ENCODE measurements around the gene C11orf91.

The C11orf91 gene

DNA sequence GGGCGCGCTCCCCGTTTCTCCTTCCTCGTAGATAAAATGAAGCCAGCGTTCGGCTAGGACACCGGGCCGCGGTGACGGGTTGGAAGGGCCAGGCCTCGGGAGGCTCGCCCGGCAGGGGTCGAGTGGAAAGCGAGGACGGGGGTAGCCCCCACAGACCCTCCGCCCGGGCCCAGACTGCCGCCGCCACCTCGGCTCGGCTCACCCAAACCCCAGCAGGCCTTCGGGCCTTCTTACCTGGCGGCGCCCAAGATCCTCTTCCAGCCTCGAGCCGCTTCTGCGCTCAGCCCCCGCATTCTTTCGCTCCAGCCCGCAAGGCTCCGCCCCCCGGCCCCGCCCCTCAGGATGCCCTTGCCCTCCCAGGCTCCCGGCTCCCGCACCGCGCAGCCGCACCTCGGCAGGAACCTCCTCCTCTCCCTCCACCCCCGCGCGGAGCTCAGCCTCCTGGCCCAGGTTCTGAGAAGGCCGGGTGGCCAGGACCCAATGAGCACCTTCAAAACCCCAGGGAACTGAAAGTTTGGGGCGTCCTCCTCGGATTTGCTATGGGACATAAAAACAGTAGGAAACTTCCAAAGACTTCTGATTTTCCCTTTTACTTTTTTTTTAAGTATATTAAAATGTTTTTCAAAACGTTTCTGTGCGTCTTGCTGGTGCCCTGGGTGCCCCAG is 35.7 kb upstream of the C11orf91 start, which contains the start of gene CD59:
TSS of gene CD59 (minus strand) at position 276 of the 665 bp plus-strand sequence. CDS start 13,978 bp downstream, outside the sequence.
- peak; percentile 64 for DNase-seq (ENCODE audit: low read depth)
- in situ Hi-C loops (cut with HindIII; ENCODE audit: low sequenced_read_pairs): no loop called here
- peak within 1 kb of the TSS; percentile 73 for H3K4me3 ChIP-seq (ENCODE audit: low read depth, low read length)
- TF ChIP-seq, protein P1, sequence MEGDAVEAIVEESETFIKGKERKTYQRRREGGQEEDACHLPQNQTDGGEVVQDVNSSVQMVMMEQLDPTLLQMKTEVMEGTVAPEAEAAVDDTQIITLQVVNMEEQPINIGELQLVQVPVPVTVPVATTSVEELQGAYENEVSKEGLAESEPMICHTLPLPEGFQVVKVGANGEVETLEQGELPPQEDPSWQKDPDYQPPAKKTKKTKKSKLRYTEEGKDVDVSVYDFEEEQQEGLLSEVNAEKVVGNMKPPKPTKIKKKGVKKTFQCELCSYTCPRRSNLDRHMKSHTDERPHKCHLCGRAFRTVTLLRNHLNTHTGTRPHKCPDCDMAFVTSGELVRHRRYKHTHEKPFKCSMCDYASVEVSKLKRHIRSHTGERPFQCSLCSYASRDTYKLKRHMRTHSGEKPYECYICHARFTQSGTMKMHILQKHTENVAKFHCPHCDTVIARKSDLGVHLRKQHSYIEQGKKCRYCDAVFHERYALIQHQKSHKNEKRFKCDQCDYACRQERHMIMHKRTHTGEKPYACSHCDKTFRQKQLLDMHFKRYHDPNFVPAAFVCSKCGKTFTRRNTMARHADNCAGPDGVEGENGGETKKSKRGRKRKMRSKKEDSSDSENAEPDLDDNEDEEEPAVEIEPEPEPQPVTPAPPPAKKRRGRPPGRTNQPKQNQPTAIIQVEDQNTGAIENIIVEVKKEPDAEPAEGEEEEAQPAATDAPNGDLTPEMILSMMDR (IDR thresholded peaks at IDR 0.05; ENCODE audit: low read depth, low read length, missing control alignments): no peak

GRCh38 chr11:33735271-33736147 is 34.9 kb upstream of the C11orf91 start:
- no peak for DNase-seq (ENCODE audit: low read depth)
- TF ChIP-seq, protein P1 (IDR thresholded peaks at IDR 0.05; ENCODE audit: low read depth, low read length, missing control alignments): no peak
- in situ Hi-C loops (cut with HindIII; ENCODE audit: low sequenced_read_pairs): no loop called here
- H3K4me3 ChIP-seq (ENCODE audit: low read depth, low read length): peak overlapping the region; percentile 73

DNA sequence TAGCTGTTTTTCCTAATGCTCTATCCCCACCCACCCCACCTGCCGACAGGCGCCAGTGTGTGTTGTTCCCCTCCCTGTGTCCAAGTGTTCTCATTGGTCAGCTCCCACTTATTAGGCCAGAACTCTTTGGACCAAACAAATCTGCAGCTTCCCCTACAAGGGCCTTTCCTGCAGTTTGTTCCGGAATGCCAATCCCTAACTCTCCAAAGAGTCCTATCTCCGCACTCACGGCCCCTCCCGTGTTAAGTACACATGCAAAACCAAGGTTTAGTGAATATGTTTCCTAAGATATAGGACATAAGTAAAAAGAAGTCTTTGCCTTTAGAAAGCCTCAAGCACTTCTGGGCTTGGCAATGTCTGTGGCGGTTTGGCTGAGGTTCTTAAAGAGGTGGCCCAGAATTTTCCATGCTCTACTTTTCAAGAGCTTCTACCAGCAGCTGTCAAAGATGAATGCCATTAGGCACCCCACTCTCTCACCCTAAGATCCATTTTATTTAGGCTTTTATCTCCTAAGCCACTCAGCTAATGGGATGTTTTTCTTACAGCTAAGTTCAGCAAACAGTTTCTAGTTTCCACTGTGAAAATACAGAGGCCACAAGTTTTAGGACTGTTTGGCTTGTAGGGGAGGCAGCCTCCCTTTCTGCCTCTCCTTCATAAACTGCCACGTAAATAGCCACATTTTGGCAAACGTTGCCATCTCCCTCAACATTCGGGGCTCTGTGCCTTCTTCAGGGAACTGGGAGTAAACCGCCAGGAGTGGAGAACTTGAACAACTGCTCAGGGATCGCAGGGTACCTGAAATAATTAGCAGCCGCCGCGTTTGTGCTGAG is 34.0 kb upstream of the C11orf91 start:
- in situ Hi-C loops (cut with HindIII; ENCODE audit: low sequenced_read_pairs): no loop called here
- TF ChIP-seq, protein P1 (IDR thresholded peaks at IDR 0.05; ENCODE audit: low read depth, low read length, missing control alignments): no peak
- peak; percentile 71 for DNase-seq (ENCODE audit: low read depth)
- H3K4me3 ChIP-seq (ENCODE audit: low read depth, low read length): peak overlapping the region; percentile 73

GRCh38 chr11:33733980-33734379 is 33.4 kb upstream of the C11orf91 start:
- DNase-seq (ENCODE audit: low read depth): no peak
- peak overlapping the region; percentile 73 for H3K4me3 ChIP-seq (ENCODE audit: low read depth, low read length)
- TF ChIP-seq, protein P1 (IDR thresholded peaks at IDR 0.05; ENCODE audit: low read depth, low read length, missing control alignments): no peak
- in situ Hi-C loops (cut with HindIII; ENCODE audit: low sequenced_read_pairs): no loop called here

DNA sequence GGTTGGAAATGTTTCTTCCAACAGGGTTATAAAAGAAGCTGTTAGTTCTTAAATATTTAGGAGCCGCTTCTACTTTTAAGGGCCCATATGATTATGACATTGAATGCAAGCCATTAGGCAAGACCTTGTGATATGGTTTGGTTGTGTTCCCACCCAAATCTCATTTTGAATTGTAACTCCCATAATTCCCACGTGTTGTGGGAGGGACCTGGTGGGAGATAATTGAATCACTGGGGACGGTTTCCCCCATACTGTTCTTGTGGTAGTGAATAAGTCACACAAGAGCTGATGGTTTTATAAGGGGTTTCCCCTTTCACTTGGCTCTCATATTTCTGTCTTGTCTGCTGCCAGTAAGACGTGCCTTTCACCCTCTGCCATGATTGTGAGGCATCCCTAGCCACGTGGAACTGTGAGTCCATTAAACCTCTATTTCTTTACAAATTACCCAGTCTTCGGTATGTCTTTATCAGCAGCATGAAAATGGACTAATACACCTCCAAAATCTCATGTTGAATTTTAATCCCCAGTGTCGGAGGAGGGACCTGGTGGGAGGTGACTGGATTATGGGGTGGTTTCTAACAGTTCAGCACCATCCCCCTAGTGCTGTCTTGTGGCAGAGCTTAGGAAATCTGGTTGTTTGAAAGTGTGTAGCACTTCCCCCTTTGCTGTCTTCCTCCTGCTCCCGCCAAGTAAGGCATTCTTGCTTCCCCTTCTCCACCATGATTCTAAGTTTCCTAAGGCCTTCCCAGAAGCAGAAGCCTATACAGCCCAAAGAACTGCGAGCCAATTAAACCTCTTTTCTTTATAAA is 31.3 kb upstream of the C11orf91 start:
- H3K4me3 ChIP-seq (ENCODE audit: low read depth, low read length): no peak overlapping the region
- in situ Hi-C loops (cut with HindIII; ENCODE audit: low sequenced_read_pairs): no loop called here

More for the DNA sequence above, 31.3 kb upstream of the C11orf91 start:
- DNase-seq (ENCODE audit: low read depth): peak; percentile 56
- TF ChIP-seq, protein P1 (IDR thresholded peaks at IDR 0.05; ENCODE audit: low read depth, low read length, missing control alignments): no peak
